Nucleus accumbens (tissue), 56 donors: ENCODE data around the gene CSF2RB.

Experiments used
- DNase-seq, 56 donors: peaks; one replicate each; lab custom pipeline; 2025; lab: John Stamatoyannopoulos, UW

The CSF2RB gene

DNA sequence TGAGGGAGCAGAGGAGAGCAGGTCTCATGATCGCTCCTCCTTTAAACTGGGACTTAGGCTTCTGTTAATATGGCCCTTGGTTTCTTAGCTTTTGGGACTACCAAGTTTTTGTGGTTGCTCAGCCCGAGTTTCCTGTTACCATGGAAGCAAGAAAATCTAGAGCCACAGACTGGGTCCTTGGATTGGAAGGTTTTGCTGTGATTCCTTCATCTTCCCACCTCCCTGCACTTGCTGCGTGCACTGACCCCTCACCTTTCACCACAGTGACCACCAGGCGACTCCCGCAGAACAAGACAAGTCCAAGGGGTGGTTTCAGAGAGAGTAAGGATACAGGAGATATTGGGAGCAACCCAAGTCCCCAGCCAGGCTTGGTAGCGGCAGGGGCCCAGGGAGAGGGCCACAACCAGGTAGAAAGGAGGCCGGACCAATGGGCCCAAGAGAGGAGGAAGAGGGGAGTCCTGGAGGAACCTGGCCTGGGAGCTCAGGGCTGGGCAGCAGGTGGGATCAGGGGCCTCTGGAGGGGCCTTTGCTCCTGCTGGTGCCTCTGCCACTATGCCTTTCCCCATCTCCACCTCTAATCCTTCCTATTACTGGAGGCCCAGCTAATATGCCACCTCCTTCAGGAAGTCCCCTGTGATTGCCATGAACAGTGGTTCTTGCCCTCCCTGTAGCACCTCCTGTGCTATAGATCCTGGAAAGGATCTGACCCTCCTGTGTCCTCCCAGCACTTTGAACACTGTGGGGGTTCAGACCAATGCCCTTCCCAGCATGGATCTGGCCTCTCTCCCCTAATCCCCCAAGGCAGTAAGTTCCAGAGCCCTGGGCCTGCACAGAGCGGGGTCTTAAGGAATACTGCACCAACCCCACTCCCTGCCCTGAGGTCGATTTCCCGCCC lies 21.2 kb downstream of the CSF2RB start:
- no peak for DNase-seq

DNA sequence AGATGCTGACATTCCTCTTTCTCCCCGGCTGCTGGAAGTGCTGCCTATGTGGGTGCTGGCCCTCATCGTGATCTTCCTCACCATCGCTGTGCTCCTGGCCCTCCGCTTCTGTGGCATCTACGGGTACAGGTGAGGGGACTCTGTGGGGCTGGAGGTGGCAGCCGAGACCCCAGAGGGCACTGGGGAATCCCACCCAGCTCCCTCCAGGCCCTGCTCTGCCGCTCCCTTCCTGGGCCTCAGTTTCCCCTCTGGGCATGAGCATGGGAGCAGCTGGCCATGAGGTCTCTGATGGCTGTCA lies 21.8 kb downstream of the CSF2RB start:
- no peak for DNase-seq

DNA sequence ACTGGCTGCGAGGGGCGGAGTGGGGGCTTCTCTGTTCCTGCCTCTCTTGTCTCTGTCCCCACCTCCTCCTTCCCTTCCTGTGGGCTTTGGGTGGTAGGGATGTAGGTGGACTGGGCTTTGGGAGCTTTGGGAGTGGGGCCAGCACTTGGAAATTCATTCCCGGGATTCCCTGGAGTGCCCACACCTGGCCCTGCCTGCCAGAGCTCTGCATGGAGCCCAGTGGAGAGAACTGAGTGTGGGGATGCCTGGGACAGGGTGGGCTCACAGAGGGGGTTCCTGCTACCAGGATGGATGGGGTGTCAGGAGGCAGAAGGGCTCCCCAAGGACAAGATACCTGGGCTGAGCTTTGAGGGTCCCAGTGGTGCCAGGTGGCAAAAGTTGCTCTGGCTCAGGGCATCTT lies 22.3 kb downstream of the CSF2RB start:
- DNase-seq: no peak

DNA sequence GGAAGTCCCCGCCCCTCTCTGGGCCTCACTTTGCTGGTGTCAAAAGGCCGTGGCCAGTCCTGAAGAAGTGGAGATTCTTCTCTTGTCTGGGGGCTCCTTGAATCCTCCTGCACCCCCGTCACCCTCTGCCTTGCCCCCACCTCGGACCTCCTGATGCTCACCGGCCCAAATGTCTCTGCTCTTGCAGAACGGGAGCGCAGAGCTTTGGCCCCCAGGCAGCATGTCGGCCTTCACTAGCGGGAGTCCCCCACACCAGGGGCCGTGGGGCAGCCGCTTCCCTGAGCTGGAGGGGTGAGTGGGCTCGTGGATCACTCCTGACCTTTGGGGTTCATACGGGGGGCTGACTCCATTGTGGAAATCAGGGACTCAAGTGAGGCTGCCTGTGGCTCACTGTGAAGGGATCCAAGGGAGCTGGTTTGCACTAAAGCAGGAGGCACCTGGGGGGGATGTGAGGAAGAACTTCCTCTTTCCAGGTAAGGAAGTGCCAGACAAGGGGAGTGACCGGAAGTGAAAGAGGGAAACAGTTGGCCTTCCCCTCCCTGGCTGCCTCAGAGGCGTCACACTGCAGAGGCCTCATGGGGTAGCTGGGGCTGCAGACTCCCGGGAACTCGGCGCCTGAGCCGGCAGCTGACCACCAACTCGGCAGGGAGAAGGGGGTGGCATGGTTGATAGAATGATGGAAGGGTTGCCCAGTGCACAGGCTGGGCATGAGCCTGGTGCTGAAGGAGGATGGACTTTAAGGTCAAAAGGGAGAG lies 23.1 kb downstream of the CSF2RB start:
- no peak for DNase-seq

DNA sequence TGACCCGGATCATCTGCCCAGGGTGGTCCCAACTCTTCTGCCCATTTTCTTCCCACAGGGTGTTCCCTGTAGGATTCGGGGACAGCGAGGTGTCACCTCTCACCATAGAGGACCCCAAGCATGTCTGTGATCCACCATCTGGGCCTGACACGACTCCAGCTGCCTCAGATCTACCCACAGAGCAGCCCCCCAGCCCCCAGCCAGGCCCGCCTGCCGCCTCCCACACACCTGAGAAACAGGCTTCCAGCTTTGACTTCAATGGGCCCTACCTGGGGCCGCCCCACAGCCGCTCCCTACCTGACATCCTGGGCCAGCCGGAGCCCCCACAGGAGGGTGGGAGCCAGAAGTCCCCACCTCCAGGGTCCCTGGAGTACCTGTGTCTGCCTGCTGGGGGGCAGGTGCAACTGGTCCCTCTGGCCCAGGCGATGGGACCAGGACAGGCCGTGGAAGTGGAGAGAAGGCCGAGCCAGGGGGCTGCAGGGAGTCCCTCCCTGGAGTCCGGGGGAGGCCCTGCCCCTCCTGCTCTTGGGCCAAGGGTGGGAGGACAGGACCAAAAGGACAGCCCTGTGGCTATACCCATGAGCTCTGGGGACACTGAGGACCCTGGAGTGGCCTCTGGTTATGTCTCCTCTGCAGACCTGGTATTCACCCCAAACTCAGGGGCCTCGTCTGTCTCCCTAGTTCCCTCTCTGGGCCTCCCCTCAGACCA lies 24.0 kb downstream of the CSF2RB start:
- DNase-seq: no peak

DNA sequence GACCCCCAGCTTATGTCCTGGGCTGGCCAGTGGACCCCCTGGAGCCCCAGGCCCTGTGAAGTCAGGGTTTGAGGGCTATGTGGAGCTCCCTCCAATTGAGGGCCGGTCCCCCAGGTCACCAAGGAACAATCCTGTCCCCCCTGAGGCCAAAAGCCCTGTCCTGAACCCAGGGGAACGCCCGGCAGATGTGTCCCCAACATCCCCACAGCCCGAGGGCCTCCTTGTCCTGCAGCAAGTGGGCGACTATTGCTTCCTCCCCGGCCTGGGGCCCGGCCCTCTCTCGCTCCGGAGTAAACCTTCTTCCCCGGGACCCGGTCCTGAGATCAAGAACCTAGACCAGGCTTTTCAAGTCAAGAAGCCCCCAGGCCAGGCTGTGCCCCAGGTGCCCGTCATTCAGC lies 24.6 kb downstream of the CSF2RB start:
- DNase-seq: no peak

DNA sequence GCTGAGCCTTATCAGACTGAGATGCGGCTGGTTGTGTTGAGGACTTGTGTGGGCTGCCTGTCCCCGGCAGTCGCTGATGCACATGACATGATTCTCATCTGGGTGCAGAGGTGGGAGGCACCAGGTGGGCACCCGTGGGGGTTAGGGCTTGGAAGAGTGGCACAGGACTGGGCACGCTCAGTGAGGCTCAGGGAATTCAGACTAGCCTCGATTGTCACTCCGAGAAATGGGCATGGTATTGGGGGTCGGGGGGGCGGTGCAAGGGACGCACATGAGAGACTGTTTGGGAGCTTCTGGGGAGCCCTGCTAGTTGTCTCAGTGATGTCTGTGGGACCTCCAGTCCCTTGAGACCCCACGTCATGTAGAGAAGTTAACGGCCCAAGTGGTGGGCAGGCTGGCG lies 25.5 kb downstream of the CSF2RB start:
- no peak for DNase-seq

DNA sequence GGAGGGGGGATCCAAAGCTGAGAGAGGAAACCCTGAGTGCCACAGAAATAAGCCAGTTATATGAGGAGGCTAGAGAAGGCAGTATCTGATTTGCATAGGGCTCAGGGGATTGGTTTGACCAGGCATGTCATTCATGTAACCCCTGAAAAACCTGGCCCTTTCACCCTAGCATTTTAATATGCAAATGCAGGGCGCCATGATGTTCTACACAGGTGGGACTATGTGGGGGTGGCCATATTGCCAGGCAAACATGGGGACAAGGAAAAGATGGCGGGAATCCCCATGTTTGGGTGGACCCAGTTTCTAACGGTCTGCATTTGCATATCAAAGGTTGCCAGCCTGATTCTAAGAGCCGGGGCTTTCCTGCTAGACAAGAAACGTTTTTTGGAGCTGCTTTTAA lies 27.2 kb downstream of the CSF2RB start:
- no peak for DNase-seq

DNA sequence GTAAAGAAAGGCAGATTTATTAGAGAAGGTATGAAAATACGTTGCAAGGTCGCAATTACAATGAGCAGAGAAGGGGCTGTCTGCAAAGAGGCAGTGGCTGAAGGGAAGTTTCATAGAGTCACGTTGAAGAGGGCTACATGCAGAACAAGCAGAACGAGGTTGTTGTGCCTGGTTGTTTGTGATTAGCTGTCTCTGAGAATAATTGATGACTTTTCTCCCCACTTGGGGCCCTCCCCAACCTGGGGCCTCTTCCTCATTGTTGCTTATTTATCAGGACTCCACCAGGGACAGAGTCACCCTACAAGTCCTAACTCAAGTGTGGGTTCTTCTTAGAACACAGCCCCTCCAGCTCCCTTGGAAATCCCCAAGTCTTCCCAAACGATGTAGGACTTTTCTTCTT lies 29.1 kb downstream of the CSF2RB start:
- no peak for DNase-seq

DNA sequence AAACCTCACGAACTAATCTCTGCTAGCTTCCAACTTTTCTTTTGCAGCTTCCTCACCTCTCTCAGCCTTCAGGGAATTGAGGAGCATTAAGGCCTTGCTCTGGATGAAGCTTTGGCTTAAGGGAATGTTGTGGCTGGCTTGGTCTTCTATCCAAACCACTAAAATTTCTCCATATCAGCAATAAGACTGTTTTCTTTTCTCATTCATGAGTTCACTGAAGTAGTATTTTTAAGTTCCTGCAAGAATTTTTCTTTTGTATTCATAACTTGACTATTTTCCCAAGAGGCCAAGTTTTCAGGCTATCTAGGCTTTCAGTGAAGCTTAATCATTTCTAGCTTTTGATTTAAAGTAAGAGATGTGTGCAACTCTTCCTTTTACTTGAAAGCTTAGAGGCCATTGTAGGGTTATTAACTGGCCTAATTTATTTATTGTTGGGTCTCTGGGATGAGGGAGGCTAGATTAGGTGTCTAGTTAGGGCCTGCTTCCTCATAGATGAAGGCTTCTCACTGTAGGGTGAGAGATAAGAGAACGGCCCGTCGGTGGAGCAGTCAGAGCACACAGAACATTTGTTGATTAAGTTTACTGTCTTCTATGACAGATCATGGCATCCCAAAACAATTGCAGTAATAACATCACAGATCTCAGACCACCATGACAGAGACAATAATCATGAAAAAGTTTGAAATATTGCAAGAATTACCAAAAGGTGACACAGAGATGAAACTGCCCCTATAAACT lies 33.2 kb downstream of the CSF2RB start:
- no peak for DNase-seq

DNA sequence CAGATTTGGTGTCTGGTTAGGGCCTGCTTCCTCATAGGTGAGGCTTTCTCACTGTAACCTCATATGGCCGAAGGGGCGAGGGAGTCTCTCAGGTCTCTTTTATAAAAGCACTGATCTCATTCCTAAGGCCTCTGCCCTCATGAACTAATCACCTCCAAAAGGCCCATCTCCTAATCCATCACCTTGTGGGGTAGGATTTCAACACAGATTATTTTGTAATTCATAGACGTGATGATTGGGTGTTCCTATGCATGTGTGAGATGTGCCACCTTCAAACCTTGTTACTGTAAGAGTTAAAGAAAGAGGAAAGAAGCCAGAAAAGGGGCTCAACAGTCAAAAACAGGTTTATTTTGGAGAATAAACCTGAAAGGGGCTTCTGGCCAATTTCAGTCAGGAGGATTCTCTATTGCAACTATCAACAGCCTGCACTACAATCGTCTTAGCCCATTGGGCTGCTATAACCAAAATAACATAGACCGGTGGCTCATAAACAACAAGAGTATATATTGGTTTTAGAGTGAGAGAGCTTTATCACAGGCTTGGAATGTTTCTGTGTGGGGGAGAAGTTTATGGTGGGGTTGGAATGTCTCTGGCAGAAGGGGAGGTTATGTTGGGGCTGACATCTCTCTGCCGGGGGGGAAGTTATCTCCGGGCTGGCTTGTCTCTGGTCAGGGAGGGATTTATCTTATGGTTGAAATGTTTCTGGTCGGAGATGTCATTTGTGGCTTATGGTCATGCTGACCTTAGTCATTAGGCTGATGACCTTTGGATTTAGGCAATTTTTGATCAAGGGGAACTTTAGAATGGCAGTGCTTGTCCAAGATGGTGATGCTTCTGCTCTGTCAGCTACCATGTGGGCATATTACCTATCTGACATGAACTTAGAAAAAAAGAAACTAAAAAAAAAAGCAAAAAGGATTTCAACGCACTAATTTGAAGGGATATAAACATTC lies 35.1 kb downstream of the CSF2RB start:
- no peak for DNase-seq

DNA sequence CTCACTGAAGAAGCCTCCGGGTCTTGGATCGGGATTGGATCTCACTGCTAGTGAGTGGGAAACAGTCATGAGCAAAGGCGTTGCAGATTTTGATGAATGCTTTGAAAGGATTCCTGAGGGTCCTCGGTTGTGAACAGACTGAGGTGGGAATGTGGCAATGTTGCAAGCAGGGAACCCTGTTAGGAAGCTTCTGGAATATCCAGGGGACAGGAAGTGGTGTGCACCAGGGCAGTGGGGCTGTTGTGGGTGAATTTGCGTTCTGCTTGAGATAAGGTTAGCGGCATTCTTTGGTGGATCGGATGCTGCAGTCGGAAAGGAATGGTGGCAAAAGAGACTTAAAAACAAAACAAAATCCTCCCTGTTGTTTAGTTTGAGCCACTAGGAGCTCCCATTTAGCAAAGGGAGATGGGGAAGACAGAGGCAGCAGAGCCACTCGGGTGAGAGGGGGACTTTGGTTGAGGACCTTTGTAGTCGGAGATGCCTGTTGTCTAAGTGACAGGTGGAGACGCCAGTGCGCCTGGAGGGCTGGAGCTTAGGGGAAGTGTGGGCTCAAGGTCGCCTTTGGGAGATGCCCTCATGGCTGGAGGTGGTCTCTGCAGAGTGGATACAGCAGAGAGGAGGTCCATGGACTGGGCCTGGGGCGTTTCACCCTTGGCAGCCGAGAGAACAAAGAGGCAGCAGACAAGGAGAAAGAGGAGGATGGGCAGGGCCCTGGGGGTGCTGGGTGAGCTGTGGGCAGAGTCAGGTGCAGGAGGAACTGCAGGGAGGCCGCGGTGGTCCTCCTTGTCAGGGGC lies 37.6 kb downstream of the CSF2RB start:
- no peak for DNase-seq

DNA sequence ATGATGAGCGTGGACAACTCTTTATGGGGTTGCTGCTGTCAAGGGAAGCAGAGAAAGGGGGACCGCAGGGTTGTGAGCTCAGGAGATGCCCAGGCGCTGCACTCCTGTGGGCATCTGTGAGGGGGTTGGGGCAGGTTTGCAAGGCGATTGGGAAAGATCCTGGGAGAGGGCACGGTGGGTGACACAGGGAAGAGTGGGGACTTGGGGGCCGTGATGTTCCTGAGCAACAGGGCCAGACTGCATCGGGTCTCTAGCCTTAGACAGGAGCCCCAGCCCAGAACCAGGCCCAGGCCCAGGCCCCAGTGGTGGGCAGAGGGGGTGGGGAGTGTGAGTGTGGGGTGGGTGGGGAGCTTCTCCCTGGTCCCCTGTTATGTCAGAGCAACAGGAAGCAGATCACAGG lies 38.3 kb downstream of the CSF2RB start:
- no peak for DNase-seq

DNA sequence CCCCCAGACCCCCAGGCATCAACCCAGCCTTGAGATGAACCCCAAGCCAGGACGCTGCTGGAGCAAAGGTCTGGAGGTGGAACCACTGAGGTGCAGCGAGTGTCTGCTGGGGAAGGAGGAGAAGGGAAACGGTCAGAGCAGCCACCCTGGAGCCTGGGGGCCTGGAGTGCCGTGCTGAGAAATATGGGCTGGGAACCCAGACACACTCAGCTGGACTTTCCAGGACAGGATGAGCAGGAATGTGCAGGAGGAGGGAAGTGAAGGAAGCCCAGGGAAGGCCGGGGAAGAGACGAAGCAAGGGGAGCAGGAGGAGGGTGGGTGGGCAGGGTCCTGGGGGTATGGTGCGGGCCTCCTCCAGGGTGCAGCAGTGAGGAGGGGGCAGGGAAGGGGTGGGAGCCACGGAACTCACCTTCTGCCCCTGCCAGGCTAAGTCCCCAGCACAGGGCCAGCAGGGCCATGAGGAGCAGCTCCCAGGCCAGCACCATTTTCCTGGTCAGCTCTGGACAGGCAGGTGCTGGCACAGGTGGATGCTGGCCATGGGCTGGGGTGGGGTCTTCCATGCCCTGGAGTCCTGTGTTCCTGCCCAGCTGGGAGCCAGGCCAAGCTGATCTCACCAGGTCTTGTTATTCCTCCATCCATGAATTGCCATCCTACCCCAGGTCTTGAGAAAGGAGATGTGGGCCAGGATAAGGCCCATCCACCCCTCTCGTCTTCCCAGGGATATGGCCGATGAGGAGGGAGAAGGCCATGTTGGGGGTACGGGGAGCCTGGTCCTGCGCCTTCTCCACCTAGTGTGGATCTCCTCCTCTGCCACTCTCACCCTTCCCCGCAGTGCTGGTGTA lies 40.0 kb downstream of the CSF2RB start:
- DNase-seq: no peak

DNA sequence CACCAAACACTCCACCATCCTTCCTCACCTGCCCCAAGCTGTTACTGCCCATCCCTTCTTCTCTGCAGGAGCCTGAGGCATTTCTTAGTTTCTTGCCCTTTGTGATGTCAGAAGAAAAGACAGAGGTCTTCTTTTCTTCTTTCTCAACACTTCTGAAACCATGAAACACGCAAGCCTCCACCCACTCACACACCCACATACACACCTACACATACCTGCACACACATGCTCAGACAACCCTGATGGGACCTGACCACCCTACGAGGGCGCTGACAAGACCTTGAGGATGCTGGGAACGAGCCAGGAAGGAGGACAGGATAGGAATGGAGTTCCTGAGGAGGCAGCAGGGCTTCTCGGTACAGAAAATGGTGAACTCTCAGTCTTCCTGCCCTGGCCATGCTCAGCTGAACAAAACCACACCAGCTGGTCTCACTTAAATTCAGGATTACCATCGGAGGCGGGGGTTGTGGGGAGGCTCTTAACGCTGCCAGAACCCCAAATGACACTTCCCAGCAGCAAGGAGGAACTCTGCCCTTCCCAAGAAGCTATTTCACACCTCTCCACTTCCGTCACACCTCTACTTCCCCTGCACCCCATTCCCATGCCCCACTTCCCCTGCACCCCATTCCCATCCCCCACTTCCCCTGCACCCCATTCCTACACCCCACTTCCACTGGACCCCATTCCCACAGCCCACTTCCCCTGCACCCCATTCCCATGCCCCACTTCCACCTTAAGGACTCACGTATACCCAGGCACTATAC lies 41.0 kb downstream of the CSF2RB start:
- no peak for DNase-seq

DNA sequence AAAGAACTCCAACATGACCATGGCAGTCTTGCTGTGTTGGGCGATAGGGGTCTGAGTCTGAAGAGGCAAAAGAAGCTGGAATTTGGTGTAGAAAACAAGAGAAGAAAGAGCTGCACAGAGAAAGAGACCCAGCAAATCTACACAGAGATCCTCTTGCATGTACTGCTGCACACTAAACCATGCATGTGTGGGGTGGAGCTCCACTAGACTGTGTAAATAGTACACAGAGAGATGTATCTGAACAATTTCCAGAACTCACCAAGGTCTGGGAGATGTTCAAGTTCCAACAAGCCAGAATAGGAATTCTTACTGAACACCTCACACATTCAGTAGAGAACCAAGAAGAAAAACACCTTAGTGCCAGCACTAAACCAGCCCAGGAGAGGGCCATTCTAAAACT lies 42.3 kb downstream of the CSF2RB start:
- no peak for DNase-seq

DNA sequence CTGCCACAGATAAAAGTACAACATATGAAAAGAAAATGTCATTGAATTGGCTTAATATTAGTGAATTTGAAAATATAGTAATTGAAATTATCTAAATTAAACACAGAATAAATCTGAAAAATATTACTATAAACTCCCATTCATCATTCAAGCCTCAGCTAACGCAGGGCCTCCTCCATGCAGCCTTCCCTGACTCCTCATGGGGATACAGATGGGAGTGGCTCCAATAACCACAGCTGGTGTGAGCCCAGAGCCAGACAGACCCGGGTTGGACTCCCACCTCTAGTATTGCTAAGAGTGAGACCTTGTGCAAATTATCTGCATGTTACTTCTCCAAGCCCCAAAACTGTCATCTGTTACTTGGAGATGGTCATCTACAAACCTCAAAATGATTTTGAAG lies 44.9 kb downstream of the CSF2RB start:
- DNase-seq: no peak
